Sigmoid colon (tissue), 4 donors: ENCODE results near the gene NHERF2.

ENCODE experiments used
- CTCF ChIP-seq, 4 experiments: fragments of 450-650 bp in 3 of 4; fragments of 200-600 bp in 1 of 4; IDR thresholded peaks; one replicate each; pipeline ENCODE4 v1.5.1; 2016 to 2019; ENCODE audit warnings: antibody characterized with exemption in 4 of 4, mild to moderate bottlenecking in 3 of 4, moderate library complexity in 2 of 4
- EP300 ChIP-seq, 4 donors: sonication (generic); formaldehyde crosslinking; IDR thresholded peaks; one replicate each; pipeline ENCODE4 v1.6.1; 2017; ENCODE audit warnings: antibody characterized with exemption in 4 of 4
- POLR2A ChIP-seq, 2 donors: fragments of 450-650 bp; IDR thresholded peaks; one replicate each; pipeline ENCODE4 v1.6.1; 2016; ENCODE audit warnings: antibody characterized with exemption in 2 of 2, mild to moderate bottlenecking in 2 of 2, moderate library complexity in 2 of 2

- TF ChIP-seq CTCF (IDR thresholded peaks at IDR 0.05) (no peak), POLR2A (IDR thresholded peaks at IDR 0.05) (no peak), EP300 (IDR thresholded peaks at IDR 0.05) (no peak)
These were observed 52.7 kb downstream of the NHERF2 start for GRCh38 chr16:2079311-2079800.
